Neural progenitor cell (in vitro differentiated cells): ENCODE results near the gene MPRIP.
A peak's percentile ranks its signal among the peaks of the same experiment; 100 is the strongest.

Source experiments
- EZH2 ChIP-seq: fragments of 200-600 bp; sonication (generic); IDR thresholded peaks from 2 replicates; pipeline ENCODE4 v1.6.1; 2017; ENCODE audit warnings: antibody characterized with exemption, mild to moderate bottlenecking, moderate library complexity
- TF ChIP-seq, protein P1 (sequence below): fragments of 200-600 bp; sonication (generic); IDR thresholded peaks from 2 replicates; pipeline ENCODE4 v1.5.1; 2017; ENCODE audit warnings: antibody characterized with exemption, mild to moderate bottlenecking

DNA sequence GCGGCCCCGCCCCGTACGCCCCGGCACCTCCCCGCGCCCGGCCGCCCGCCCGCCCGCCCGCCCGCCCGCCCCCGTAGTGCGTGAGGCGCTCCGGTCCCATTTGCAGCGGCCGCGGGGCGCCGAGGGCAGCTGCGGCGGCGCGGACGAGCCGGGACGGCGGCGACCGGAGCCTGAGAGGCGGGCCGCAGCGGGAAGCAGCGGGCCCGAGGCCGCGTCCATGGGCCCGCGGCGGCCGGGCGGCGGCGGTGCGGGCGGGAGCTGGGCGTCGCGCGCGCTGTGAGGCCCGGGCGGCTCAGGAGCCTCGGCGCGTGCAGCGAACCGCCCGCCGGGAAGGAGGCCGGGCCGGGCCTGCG, at the start of gene MPRIP:
- TF ChIP-seq, protein P1, sequence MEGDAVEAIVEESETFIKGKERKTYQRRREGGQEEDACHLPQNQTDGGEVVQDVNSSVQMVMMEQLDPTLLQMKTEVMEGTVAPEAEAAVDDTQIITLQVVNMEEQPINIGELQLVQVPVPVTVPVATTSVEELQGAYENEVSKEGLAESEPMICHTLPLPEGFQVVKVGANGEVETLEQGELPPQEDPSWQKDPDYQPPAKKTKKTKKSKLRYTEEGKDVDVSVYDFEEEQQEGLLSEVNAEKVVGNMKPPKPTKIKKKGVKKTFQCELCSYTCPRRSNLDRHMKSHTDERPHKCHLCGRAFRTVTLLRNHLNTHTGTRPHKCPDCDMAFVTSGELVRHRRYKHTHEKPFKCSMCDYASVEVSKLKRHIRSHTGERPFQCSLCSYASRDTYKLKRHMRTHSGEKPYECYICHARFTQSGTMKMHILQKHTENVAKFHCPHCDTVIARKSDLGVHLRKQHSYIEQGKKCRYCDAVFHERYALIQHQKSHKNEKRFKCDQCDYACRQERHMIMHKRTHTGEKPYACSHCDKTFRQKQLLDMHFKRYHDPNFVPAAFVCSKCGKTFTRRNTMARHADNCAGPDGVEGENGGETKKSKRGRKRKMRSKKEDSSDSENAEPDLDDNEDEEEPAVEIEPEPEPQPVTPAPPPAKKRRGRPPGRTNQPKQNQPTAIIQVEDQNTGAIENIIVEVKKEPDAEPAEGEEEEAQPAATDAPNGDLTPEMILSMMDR, result no peak
- peak; percentile 10 for TF ChIP-seq EZH2
